ENCODE measurements around the gene GUK1.

GUK1 gene

GRCh38 chr1:228097333-228098081 is 42.6 kb upstream of the GUK1 start:
- H3K27ac ChIP-seq (ENCODE audit: low read depth, low read length), result no peak overlapping the region
- no peaks in the 10 kb centered on the region for H3K27me3 ChIP-seq (ENCODE audit: control insufficient read depth, insufficient read depth, low read length)
- H3K9me3 ChIP-seq (ENCODE audit: control insufficient read depth, insufficient read depth, low read depth, low read length), result peaks cover 12% of the 10 kb centered on the region; the same call in 1 of the 2 replicates
- H3K36me3 ChIP-seq (ENCODE audit: control insufficient read depth, insufficient read depth, low read length), result peaks cover 75% of the 10 kb centered on the region
- 0 out of 2 replicates have a peak, but pooled peaks cover 3% of the 10 kb centered on the region for H3K4me1 ChIP-seq (ENCODE audit: control insufficient read depth, insufficient read depth, low read length)
- no peak overlapping the region for H3K4me3 ChIP-seq (ENCODE audit: low read depth, low read length)
- H3K9ac ChIP-seq (ENCODE audit: low read length), result no peak overlapping the region

- Histone ChIP-seq H3K27ac (ENCODE audit: low read depth, low read length) (no peak overlapping the region), H3K4me1 (ENCODE audit: control insufficient read depth, insufficient read depth, low read length) (0 out of 2 replicates have a peak, but pooled peaks cover 3% of the 10 kb centered on the region), H3K9ac (ENCODE audit: low read length) (no peak overlapping the region), H3K36me3 (ENCODE audit: control insufficient read depth, insufficient read depth, low read length) (peaks cover 68% of the 10 kb centered on the region), H3K27me3 (ENCODE audit: control insufficient read depth, insufficient read depth, low read length) (no peaks in the 10 kb centered on the region), H3K9me3 (ENCODE audit: control insufficient read depth, insufficient read depth, low read depth, low read length) (peaks cover 7% of the 10 kb centered on the region; the same call in 1 of the 2 replicates), H3K4me3 (ENCODE audit: low read depth, low read length) (no peak overlapping the region)
These were observed 41.7 kb upstream of the GUK1 start for GRCh38 chr1:228098323-228098931.

- 0 out of 2 replicates have a peak, but pooled peaks cover 2% of the 10 kb centered on the region for H3K9me3 ChIP-seq (ENCODE audit: control insufficient read depth, insufficient read depth, low read depth, low read length)
- no peak overlapping the region for H3K9ac ChIP-seq (ENCODE audit: low read length)
- H3K4me1 ChIP-seq (ENCODE audit: control insufficient read depth, insufficient read depth, low read length), result peaks cover 3% of the 10 kb centered on the region; the same call in 1 of the 2 replicates
- H3K4me3 ChIP-seq (ENCODE audit: low read depth, low read length), result no peak overlapping the region
- peaks cover 62% of the 10 kb centered on the region for H3K36me3 ChIP-seq (ENCODE audit: control insufficient read depth, insufficient read depth, low read length)
- H3K27ac ChIP-seq (ENCODE audit: low read depth, low read length), result no peak overlapping the region
- no peaks in the 10 kb centered on the region for H3K27me3 ChIP-seq (ENCODE audit: control insufficient read depth, insufficient read depth, low read length)
These were observed 40.7 kb upstream of the GUK1 start for GRCh38 chr1:228099331-228099732.

- H3K27ac ChIP-seq (ENCODE audit: low read depth, low read length), result no peak overlapping the region
These were observed 39.1 kb upstream of the GUK1 start for GRCh38 chr1:228100822-228101613.

GRCh38 chr1:228101614-228101993 is 38.5 kb upstream of the GUK1 start:
- H3K27me3 ChIP-seq (ENCODE audit: control insufficient read depth, insufficient read depth, low read length), result no peaks in the 10 kb centered on the region
- peaks cover 59% of the 10 kb centered on the region for H3K36me3 ChIP-seq (ENCODE audit: control insufficient read depth, insufficient read depth, low read length)
- no peak overlapping the region for H3K9ac ChIP-seq (ENCODE audit: low read length)
- no peak overlapping the region for H3K27ac ChIP-seq (ENCODE audit: low read depth, low read length)
- H3K4me1 ChIP-seq (ENCODE audit: control insufficient read depth, insufficient read depth, low read length), result peaks cover 3% of the 10 kb centered on the region; the same call in 1 of the 2 replicates
- H3K4me3 ChIP-seq (ENCODE audit: low read depth, low read length), result peak overlapping the region; percentile 83
- H3K9me3 ChIP-seq (ENCODE audit: control insufficient read depth, insufficient read depth, low read depth, low read length), result no peaks in the 10 kb centered on the region

More at GRCh38 chr1:228100822-228101613, 39.1 kb upstream of the GUK1 start:
- Histone ChIP-seq H3K9me3 (ENCODE audit: control insufficient read depth, insufficient read depth, low read depth, low read length) (no peaks in the 10 kb centered on the region), H3K9ac (ENCODE audit: low read length) (no peak overlapping the region), H3K4me3 (ENCODE audit: low read depth, low read length) (peak overlapping the region; percentile 83), H3K4me1 (ENCODE audit: control insufficient read depth, insufficient read depth, low read length) (peaks cover 3% of the 10 kb centered on the region; the same call in 1 of the 2 replicates), H3K36me3 (ENCODE audit: control insufficient read depth, insufficient read depth, low read length) (peaks cover 59% of the 10 kb centered on the region), H3K27me3 (ENCODE audit: control insufficient read depth, insufficient read depth, low read length) (no peaks in the 10 kb centered on the region)

- Histone ChIP-seq H3K9ac (ENCODE audit: low read length) (peak overlapping the region; percentile 62), H3K27ac (ENCODE audit: low read depth, low read length) (no peak overlapping the region), H3K9me3 (ENCODE audit: control insufficient read depth, insufficient read depth, low read depth, low read length) (no peaks in the 10 kb centered on the region), H3K36me3 (ENCODE audit: control insufficient read depth, insufficient read depth, low read length) (peaks cover 59% of the 10 kb centered on the region), H3K4me1 (ENCODE audit: control insufficient read depth, insufficient read depth, low read length) (peaks cover 3% of the 10 kb centered on the region; the same call in 1 of the 2 replicates), H3K27me3 (ENCODE audit: control insufficient read depth, insufficient read depth, low read length) (no peaks in the 10 kb centered on the region), H3K4me3 (ENCODE audit: low read depth, low read length) (peak overlapping the region; percentile 83)
These were observed 37.9 kb upstream of the GUK1 start for GRCh38 chr1:228101994-228102790.

GRCh38 chr1:228102791-228103620 is 37.1 kb upstream of the GUK1 start, which contains the start of gene C1orf35:
Gene C1orf35 (minus strand): TSS chr1:228103325. CDS start chr1:228103227, 98 bp downstream.
- peaks cover 56% of the 10 kb centered on the region for H3K36me3 ChIP-seq (ENCODE audit: control insufficient read depth, insufficient read depth, low read length)
- peak within 1 kb of the TSS; percentile 62 for H3K9ac ChIP-seq (ENCODE audit: low read length)
- peak within 1 kb of the TSS; percentile 83 for H3K4me3 ChIP-seq (ENCODE audit: low read depth, low read length)
- peaks cover 3% of the 10 kb centered on the region; the same call in 1 of the 2 replicates for H3K4me1 ChIP-seq (ENCODE audit: control insufficient read depth, insufficient read depth, low read length)
- H3K27me3 ChIP-seq (ENCODE audit: control insufficient read depth, insufficient read depth, low read length), result no peaks in the 10 kb centered on the region
- H3K9me3 ChIP-seq (ENCODE audit: control insufficient read depth, insufficient read depth, low read depth, low read length), result no peaks in the 10 kb centered on the region
- H3K27ac ChIP-seq (ENCODE audit: low read depth, low read length), result peak within 1 kb of the TSS; percentile 39; the same call in 1 of the 2 replicates

- Histone ChIP-seq H3K9ac (ENCODE audit: low read length) (no peak overlapping the region), H3K27ac (ENCODE audit: low read depth, low read length) (no peak overlapping the region), H3K27me3 (ENCODE audit: control insufficient read depth, insufficient read depth, low read length) (0 out of 2 replicates have a peak, but pooled peaks cover under 1% of the 10 kb centered on the region), H3K36me3 (ENCODE audit: control insufficient read depth, insufficient read depth, low read length) (peaks cover 39% of the 10 kb centered on the region), H3K9me3 (ENCODE audit: control insufficient read depth, insufficient read depth, low read depth, low read length) (no peaks in the 10 kb centered on the region), H3K4me3 (ENCODE audit: low read depth, low read length) (no peak overlapping the region), H3K4me1 (ENCODE audit: control insufficient read depth, insufficient read depth, low read length) (peaks cover 6% of the 10 kb centered on the region; the same call in 1 of the 2 replicates)
These were observed 35.4 kb upstream of the GUK1 start for GRCh38 chr1:228104526-228105269.

GRCh38 chr1:228105270-228105995 is 34.6 kb upstream of the GUK1 start:
- Histone ChIP-seq H3K4me3 (ENCODE audit: low read depth, low read length) (no peak overlapping the region), H3K36me3 (ENCODE audit: control insufficient read depth, insufficient read depth, low read length) (peaks cover 32% of the 10 kb centered on the region), H3K9me3 (ENCODE audit: control insufficient read depth, insufficient read depth, low read depth, low read length) (no peaks in the 10 kb centered on the region), H3K9ac (ENCODE audit: low read length) (no peak overlapping the region), H3K27me3 (ENCODE audit: control insufficient read depth, insufficient read depth, low read length) (0 out of 2 replicates have a peak, but pooled peaks cover 2% of the 10 kb centered on the region), H3K4me1 (ENCODE audit: control insufficient read depth, insufficient read depth, low read length) (peaks cover 10% of the 10 kb centered on the region; the same call in 1 of the 2 replicates), H3K27ac (ENCODE audit: low read depth, low read length) (no peak overlapping the region)
